OCI-LY7 (cell line): ENCODE data around the gene DCAF8.

Experiments
- CTCF ChIP-seq: fragments of 200-600 bp; sonication (generic); conservative IDR thresholded peaks from 2 replicates; pipeline ENCODE4 v1.5.1; 2014; ENCODE audit warnings: mild to moderate bottlenecking, antibody characterized with exemption, low read length, moderate library complexity, mixed read lengths
- EZH2phosphoT487 ChIP-seq: fragments of 200-600 bp; sonication (generic); IDR thresholded peaks from 2 replicates; pipeline ENCODE4 v1.6.1; 2018; ENCODE audit warnings: low read depth, borderline replicate concordance, mild to moderate bottlenecking, mixed run types, antibody characterized with exemption, low read length, moderate library complexity, mixed read lengths

GRCh38 chr1:160228431-160228830 is 33.9 kb downstream of the DCAF8 start:
- TF ChIP-seq EZH2phosphoT487 (no peak), CTCF (no peak)
